Coronary artery (tissue), 2 donors: ENCODE measurements around the gene TAS1R1.
A peak's percentile ranks its signal among the peaks of the same experiment; 100 is the strongest.

ENCODE experiments used
- DNase-seq: peaks from one replicate; pipeline ENCODE4 v3.0.0-alpha.2; 2017; ENCODE audit warnings: low spot score
- H3K27ac ChIP-seq, 2 donors: fragments of 200-600 bp; sonication (generic); one replicate each; pipeline ENCODE4 v1.5.1; 2016 to 2019
- H3K4me3 ChIP-seq: fragments of 200-600 bp; sonication (generic); 2 replicates; pipeline ENCODE4 v1.5.1; 2016; ENCODE audit warnings: mild to moderate bottlenecking, moderate library complexity
- TF ChIP-seq, protein P1 (sequence below): fragments of 200-600 bp; sonication (generic); IDR thresholded peaks from one replicate; pipeline ENCODE4 v1.5.1; 2019; ENCODE audit warnings: antibody characterized with exemption

TAS1R1 gene

GRCh38 chr1:6613361-6614018 is 58.4 kb downstream of the TAS1R1 start, which contains the start of gene PHF13:
PHF13 (plus strand) TSS chr1:6613731; CDS start chr1:6614067, 336 bp downstream.
- TF ChIP-seq, protein P1, sequence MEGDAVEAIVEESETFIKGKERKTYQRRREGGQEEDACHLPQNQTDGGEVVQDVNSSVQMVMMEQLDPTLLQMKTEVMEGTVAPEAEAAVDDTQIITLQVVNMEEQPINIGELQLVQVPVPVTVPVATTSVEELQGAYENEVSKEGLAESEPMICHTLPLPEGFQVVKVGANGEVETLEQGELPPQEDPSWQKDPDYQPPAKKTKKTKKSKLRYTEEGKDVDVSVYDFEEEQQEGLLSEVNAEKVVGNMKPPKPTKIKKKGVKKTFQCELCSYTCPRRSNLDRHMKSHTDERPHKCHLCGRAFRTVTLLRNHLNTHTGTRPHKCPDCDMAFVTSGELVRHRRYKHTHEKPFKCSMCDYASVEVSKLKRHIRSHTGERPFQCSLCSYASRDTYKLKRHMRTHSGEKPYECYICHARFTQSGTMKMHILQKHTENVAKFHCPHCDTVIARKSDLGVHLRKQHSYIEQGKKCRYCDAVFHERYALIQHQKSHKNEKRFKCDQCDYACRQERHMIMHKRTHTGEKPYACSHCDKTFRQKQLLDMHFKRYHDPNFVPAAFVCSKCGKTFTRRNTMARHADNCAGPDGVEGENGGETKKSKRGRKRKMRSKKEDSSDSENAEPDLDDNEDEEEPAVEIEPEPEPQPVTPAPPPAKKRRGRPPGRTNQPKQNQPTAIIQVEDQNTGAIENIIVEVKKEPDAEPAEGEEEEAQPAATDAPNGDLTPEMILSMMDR: no peak
- peak within 1 kb of the TSS; percentile 95 to 99 for H3K27ac ChIP-seq
- peak; percentile 100 for DNase-seq
- H3K4me3 ChIP-seq: peak within 1 kb of the TSS; percentile 100

GRCh38 chr1:6614019-6614928 is 59.2 kb downstream of the TAS1R1 start:
- peak overlapping the region; percentile 100 for H3K4me3 ChIP-seq
- H3K27ac ChIP-seq: peak overlapping the region; percentile 95 to 99
- no peak for DNase-seq
- TF ChIP-seq, protein P1: no peak

DNA sequence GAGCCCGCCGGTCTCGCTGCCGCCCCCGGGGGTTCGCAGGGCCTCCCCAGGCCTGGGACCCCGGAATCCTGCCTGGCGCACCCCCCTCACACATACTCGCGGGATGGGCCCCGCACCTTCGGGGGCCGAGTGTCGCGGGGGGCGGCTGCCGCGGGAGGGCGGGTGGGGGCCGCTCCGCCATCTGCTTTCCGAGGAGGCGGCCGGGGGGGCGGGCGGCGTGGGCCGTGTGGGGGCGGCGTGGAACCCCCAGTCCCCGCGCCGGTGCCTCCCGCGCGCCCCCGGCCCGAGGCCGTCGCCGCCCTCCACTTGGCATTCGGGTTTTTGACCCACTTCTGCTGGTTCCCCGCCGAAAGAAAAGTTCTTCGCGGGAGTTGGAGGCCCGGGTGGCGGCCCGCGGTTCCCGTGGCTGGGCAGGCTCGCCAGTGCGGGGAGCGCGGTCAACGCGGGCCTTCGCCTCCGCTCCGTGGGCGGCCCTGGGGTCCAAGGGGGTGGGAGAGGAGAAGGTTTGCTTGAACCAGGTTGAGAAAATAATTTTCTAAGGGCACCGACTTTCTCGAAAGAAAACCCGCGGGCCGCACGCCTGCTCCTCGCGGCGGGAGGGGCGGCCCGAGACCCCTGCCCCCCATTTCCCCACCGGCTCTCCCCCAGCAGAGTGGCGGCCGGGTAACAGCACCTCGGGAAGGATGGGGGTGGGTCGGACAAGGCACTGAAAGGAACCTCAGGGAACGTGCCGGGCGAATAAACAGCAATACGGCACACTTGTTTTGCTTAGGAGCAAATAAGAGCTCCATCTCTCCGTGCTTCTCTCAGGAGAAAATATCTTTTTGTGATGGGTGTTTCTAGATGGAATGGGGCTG is 60.0 kb downstream of the TAS1R1 start:
- peak overlapping the region; percentile 100 for H3K4me3 ChIP-seq

GRCh38 chr1:6619045-6619444 is 63.9 kb downstream of the TAS1R1 start:
- H3K4me3 ChIP-seq: no peak overlapping the region
- TF ChIP-seq, protein P1: no peak
- H3K27ac ChIP-seq: no peak overlapping the region
- no peak for DNase-seq

More for the DNA sequence above, 60.0 kb downstream of the TAS1R1 start:
- no peak for DNase-seq
- TF ChIP-seq, protein P1: no peak
- peak overlapping the region; percentile 95 to 99 for H3K27ac ChIP-seq

DNA sequence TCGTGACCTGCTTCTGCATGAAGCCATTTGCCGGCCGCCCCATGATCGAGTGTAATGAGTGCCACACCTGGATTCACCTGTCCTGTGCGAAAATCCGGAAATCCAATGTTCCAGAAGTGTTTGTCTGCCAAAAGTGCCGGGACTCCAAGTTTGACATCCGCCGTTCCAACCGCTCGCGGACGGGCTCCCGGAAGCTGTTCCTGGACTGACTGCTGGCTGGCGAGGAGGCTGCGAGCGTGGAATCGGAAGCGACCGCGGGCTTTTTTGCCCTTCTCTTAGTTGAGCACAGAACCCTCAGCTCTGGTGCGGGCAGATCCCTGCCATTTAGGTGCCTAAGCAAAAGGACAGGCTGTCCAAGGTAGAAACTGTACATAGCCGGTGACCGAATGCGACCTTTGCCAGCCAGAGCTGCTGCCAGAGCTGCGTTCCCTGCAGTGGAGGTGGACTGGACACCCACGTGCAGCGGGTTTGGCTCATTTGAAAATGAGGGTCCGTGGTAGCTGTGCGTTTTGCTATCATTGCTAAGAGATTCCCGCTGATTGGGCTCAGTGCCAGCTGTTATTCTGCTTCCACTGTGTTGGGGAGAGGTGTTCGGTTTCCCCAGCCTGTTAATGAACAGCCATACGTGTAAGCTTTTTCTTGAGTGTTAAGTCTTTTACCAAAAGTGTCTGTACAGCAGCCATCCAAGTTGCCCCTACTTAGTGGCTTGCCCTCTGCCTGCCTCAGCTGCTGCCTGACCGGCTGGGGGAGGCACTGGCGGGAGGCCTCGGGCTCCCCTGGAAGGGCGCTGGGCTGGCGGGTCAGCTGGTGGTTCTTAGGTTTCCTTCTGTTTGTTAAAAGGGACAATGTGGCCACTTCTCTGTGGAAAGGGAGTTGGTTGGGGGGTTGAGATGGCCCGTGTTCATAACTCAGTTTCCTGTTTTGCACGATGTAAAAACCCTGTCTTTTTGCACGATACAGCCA is 66.6 kb downstream of the TAS1R1 start:
- TF ChIP-seq, protein P1: no peak
- Histone ChIP-seq H3K4me3 (no peak overlapping the region), H3K27ac (no peak overlapping the region)
- no peak for DNase-seq
